SK-N-SH (cell line): ENCODE data around the gene AP4M1.

Experiments
- POLR2AphosphoS5 ChIP-seq: IDR thresholded peaks from 2 replicates; pipeline ENCODE4 v1.6.1; 2012; ENCODE audit warnings: low read depth, low read length
- TF ChIP-seq, protein P1 (sequence below): fragments of 200-600 bp; sonication (generic); IDR thresholded peaks from 2 replicates; pipeline ENCODE4 v1.6.1; 2017; ENCODE audit warnings: antibody characterized with exemption, mild to moderate bottlenecking, moderate library complexity
- TF ChIP-seq, protein P2 (sequence below): fragments of 150-350 bp; IDR thresholded peaks from 2 replicates; pipeline ENCODE4 v1.6.1; 2016; ENCODE audit warnings: mild to moderate bottlenecking, low read depth, low read length

GRCh38 chr7:100109521-100110163, 8.2 kb downstream of the AP4M1 start:
- TF ChIP-seq, protein P1, sequence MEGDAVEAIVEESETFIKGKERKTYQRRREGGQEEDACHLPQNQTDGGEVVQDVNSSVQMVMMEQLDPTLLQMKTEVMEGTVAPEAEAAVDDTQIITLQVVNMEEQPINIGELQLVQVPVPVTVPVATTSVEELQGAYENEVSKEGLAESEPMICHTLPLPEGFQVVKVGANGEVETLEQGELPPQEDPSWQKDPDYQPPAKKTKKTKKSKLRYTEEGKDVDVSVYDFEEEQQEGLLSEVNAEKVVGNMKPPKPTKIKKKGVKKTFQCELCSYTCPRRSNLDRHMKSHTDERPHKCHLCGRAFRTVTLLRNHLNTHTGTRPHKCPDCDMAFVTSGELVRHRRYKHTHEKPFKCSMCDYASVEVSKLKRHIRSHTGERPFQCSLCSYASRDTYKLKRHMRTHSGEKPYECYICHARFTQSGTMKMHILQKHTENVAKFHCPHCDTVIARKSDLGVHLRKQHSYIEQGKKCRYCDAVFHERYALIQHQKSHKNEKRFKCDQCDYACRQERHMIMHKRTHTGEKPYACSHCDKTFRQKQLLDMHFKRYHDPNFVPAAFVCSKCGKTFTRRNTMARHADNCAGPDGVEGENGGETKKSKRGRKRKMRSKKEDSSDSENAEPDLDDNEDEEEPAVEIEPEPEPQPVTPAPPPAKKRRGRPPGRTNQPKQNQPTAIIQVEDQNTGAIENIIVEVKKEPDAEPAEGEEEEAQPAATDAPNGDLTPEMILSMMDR: peak; percentile 33
- TF ChIP-seq, protein P2, sequence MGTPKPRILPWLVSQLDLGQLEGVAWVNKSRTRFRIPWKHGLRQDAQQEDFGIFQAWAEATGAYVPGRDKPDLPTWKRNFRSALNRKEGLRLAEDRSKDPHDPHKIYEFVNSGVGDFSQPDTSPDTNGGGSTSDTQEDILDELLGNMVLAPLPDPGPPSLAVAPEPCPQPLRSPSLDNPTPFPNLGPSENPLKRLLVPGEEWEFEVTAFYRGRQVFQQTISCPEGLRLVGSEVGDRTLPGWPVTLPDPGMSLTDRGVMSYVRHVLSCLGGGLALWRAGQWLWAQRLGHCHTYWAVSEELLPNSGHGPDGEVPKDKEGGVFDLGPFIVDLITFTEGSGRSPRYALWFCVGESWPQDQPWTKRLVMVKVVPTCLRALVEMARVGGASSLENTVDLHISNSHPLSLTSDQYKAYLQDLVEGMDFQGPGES: no peak
- no peak; the same call in 1 of the 2 replicates for TF ChIP-seq POLR2AphosphoS5
